Effector CD4-positive, alpha-beta T cell (primary cell): ENCODE data around the gene MED31.
"Not testable (repeated sequence)": the region's sequence is repeated elsewhere in the genome, so short reads cannot be mapped to it uniquely, and the experiment has no call there.

ENCODE experiments used
- DNase-seq: peaks from one replicate; pipeline ENCODE4 v3.0.0-alpha.2; 2020
- total RNA-seq: gene quantifications from one replicate; lab custom pipeline; 2026; lab: John Stamatoyannopoulos, UW

The MED31 gene
- 18.0 reads per million, percentile 44 among the genes with 10 or more reads in this experiment for total RNA-seq

DNA sequence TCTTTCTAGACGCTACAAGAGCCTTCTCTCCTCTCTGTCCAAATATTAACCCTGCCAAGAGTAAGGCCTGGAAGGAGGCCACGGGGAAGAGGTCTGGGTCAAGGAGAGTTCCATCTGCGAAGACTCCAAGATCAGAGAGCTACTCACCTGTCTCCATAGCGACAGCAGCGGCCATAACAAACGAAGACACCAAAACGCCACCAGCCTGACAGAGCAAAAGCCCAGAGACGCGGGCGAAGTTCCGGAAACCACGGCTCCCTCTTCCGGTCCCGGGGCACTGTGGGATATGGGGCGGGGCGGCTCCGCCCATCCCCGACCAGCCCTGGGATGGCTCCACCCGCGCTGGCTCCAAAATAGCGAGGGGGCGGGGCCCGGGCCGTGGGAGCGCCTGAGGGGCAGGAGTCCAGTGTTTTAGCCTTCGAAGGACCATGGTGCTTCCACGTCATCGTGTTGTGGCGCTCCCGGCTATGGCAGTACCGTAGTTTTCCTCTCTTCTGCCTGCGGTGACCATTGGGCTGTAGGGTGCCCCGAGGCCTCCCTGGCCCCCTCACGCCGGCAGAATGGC is at the start of gene MED31, which contains the start of gene C17orf100:
MED31 (minus strand) TSS at position 252 of the 565 bp plus-strand sequence; CDS start at position 175, 77 bp downstream.
C17orf100 (plus strand) TSS at position 409 of the 565 bp plus-strand sequence; CDS start at position 561, 152 bp downstream.
- DNase-seq: peak; percentile 91

- no peak for DNase-seq
Observed at GRCh38 chr17:6700948-6701307, 49.5 kb upstream of the MED31 start.

DNA sequence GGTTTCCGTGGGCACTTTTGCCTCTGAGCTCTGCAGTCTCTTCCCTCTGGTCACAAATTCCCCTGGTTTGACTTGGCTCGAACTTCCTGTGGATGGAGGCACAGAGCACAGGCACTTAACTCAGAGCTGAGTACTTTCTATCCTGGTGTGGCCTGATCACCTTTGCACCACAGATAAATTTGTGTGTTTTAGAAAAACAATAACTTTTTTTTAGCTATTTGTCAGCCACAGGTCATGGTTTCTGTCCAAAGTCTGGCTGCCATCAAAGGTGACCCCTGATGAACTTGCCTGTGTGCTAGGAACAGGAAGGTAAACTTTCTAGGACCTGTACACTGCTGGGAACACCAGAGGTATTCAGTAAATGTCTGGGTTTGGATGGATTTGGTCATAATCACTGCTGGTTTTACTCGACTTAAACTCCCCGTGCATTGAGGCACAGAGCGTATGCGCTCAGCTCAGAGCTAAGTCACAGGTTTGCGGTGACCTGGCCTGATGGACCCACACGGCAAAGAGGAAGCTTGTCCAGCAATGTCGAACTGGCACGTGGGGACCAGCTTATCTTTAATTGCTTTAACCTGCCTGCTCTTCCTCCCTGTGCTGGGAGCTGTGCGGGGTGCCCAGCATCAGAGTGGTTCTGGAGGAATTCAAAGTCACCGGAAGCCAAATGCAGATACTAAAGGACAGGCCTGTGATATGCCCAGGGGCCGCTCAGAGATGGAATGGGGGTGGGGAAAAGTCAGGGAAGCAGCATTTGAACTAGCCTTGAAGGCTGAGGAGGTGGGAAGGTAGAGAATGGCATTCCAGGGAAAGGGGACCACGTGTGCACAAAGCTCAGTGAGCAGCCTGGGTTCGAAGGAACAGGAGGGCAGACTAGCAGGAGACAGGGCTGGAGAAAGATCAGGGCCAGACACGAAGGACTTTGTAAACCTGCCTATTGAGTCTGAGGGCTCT is 48.9 kb upstream of the MED31 start:
- DNase-seq: no peak

- no peak for DNase-seq
Observed at GRCh38 chr17:6698004-6698403, 46.6 kb upstream of the MED31 start.

DNA sequence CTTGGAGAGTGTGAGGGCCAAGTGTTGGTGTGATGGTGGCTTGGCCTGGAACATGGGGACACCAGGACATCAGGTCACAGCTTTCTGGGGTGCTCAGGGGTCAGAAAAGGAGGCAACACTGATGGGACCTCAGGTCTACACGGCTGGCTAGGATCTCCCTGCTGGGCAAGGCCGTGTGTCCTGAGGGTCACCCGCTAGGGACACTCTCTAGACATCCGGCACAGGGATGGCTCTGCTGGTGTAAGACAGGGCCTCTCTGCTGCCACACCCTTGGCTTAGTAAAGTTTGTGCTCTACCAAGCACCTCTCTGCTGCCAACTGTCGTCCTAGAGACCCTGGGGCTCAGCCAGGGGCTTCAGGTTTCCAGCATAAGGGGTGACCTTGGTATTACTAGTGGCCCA is 45.5 kb upstream of the MED31 start:
- DNase-seq: no peak

DNA sequence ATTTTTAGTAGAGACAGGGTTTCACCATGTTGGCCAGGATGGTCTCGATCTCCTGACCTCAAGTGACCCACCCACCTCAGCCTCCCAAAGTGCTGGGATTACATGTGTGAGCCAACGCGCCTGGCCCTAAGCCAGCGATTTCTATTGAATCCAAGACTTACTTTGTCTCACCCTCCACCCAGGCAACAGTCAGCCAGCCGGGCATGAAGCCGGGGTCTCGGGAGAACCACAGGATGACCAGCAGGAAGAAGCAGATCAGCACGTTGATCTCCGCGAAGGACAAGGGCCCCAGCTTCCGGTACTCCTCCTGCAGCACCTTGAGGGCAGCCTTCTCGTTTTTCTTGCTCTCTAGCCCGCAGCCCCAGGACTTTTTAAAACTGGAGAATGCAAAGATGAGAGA is 44.2 kb upstream of the MED31 start:
- DNase-seq: no peak

DNA sequence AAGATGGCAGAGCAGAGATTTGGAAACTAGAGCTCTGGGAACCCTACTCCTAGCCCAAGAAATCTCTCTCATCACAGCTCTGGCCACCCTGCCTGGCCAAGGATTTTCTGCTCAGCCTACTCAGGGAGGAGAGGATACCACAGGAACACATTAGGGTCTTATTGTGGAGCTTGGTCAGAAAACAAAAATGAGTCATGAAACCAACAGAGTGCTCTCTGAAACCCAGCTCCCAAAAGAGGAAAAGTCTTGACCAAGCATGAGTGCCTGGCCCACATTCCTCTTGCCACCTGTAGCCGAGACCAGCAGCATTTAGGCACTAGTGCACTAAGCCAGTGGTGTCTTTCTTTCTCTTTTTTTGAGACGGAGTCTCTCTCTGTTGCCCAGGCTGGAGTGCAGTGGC is 43.6 kb upstream of the MED31 start:
- no peak for DNase-seq

GRCh38 chr17:6691958-6692357 is 40.6 kb upstream of the MED31 start:
- not testable (repeated sequence) for DNase-seq

DNA sequence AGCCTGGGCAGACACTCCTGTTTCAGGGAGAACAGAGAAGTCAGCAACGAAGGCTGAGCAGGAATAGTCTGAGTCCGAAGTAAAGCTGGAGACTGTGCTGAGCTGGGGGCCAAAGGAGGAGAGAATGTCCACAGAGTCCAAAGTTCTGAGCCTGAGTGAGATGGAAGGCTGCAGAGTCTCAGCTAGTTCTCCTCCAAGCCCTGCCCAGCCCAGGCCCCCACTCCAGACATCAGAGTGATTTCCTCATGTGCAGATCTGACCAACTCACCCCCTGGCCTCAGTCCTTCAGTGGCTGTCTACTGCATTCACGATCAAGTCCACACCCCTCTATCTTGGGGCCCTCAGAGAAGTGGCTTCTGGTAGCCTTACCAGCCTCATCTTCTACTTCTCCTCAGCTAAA is 40.1 kb upstream of the MED31 start:
- DNase-seq: no peak

- no peak for DNase-seq
Observed at GRCh38 chr17:6690641-6691040, 39.2 kb upstream of the MED31 start.

DNA sequence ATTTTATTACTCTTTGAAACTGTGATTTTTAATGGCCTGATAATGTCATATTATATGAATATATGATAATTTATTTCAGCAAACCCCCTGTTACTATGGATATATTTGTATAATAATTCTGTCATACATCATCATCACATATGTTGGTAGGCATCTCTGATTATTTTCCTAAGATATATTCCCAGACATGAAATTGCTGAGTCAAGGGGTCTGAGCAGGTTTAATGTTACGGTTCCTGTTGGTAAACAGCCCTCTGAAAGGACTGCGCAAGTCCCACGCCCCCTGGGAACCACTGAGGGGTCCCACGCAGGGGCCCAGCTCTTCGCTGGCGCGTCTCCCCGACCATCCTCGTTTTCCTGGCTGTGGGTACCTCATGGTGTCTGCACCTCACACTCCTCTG is 37.5 kb upstream of the MED31 start:
- no peak for DNase-seq

- DNase-seq: no peak
Observed at GRCh38 chr17:6686026-6686425, 34.6 kb upstream of the MED31 start.

DNA sequence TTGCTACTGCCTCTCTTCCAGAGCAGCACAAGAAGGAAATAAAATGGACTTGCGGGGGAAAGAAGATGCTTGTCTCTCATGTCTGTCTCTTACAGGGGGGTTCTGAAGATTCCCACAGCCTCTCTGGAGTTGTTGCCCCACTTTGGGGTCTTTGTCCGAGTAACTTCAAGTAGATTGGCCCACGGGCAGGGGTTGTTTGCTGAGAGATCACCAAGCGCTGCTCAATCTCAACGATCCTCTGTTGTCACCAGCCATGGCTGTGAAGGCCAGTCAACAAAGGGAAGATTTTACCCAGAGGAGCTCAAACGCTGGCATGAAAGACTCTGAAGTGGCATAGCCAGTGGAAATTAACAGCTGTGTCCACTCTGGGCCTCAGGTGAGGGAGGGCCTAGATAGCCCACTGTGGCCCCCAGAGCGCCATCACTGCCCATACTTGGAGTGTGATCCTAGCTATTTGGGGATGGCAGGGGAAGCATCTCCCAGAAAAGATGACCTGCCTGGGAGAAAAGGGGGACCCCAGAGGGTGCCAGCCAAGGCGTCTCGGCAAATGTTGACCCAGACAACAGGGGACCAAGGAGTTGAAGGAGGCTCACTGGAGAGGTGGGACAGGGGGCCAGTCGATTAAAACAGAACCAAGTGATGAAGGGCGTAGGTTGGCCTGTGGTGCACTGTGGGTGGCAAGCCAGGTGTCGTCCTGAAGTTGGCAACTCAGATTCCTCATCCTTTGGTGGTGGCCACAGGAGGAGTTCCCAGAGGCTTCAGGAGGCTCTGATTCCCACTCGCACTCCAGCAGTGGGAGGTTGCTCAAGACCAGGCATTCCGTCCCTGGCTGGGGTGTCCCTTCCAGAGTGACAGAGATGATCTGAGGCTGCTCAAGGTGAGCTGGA is 33.7 kb upstream of the MED31 start:
- no peak for DNase-seq

DNA sequence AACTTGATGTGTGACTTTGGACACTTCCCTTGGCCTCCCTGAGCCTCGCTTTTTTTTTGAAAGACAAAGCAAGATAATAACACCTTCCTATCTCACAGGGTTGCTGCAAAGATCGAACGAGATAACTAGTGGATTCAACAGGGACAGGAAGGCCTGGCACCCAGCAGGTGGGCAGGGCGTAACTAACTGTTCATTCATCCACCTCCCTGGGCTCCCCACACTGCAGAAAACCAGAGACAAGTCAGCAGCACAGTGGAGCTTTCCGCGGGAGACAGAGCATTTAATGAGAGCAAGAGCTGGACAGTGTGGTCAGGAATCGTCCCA is 33.0 kb upstream of the MED31 start:
- DNase-seq: no peak

DNA sequence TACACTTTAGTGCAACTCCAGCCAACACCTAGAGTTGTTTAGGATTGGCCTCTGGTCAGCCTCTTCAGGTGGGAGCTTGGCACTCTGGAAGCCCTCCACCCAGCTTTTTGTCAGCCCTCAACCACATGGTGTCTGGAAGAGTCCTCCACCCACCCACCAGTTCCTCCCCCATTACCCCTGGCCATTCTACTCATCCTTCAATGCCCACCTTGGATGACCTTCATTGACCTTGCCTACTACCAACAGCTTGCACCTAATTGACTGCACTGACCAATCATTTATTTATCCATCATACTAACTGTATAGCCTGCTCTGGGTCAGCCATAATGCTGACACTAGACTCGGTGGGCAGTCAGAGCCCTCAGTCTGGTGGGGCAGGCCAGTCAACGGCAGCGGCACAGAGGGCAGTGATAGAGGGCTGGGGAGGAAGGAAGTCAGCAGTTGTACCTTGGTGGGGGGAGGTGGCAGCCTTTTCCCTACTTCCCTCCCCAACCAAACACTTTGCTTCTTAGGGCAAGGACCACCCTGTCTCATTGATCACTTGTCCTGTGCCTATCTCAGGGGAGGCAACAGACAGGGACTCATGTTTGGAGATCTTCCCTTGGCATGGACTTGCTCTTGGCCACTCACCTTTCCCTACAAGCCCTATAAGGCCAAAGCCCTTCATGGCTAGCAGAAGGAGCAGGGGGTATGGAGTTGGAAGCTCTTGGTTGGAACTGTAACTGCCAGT is 32.5 kb upstream of the MED31 start:
- no peak for DNase-seq

DNA sequence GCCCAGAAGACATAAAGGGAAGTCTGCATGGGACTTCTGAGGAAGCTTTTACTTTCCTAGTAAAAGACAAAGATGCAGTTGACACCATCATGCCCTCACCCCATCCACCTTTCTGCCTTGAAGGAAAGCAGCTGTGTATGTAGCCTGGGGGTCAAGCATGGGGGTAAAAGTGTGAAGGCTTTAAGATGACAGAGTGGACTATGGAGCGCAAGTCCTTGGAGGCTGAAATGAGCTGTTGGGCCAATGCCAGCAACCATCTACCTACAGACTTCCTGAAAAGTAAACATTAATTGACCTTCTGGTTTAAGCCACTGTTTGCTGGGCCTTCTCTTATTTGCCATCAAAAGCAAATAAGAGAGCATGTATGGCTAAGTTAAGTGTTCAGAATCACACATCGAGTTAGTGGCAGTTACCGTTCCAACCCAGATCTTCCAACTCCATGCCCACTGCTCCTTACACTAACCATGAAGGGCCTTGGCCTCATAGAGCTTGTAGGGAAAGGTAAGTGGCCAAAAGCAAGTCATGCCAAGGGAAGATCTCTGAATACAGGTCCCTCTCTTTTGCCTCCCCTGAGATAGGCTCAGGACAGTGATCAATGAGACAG is 31.8 kb upstream of the MED31 start:
- DNase-seq: no peak

DNA sequence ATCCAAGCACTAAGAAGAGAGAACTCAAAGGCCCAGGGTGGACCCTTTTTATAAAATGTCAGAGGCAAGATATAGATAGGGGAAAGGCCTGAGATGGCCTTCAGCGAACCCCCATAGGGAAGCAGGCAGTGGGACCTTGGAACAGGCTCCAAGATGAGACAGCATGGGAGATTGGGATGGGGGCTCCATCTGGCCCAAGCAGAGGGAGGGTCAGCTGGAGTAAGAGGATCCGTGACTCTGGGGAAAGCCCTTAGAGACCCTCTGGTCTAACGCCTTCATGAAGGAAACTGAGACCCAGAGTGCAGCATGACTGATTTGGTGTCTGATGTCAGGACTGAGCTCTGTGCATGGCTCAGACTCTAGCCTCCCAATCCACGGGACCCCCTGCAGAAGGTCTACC is 30.9 kb upstream of the MED31 start:
- DNase-seq: no peak

DNA sequence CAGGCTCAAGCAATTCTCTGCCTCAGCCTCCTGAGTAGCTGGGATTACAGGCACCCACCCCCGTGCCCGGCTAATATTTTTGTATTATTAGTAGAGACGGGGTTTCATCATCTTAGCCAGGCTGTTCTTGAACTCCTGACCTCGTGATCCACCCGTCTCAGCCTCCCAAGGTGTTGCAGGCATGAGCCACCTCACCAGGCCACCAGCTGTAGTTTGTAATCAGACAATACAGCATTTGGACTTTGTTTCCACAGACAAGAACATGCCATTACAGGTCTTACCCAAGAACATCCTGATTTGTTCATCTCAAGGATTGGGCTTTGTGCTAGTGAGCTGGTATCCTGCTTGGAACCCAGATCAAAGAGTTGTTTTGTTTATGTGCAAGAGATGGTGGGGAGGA is 30.3 kb upstream of the MED31 start:
- DNase-seq: no peak

DNA sequence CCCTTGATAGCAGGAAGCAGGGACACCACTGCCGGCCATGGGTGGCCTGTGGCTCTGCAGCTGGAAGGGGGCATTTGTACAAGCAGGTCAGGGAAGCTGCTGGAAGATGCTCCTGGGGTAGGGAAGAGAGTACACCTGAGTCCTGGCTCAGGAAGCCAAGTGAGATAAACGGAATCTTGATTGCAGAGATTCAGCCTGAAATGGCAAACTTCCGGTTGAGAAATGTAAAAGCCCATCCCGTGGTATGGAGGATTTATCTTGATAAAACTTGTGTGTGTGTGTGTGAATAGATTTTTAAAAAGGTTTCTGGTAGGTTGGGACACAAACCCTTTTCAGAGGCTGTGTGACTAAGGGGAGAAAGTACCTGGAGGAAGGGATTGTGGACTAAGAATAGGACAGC is 29.8 kb upstream of the MED31 start:
- no peak for DNase-seq

- no peak for DNase-seq
Observed at GRCh38 chr17:6679241-6679640, 27.8 kb upstream of the MED31 start.

DNA sequence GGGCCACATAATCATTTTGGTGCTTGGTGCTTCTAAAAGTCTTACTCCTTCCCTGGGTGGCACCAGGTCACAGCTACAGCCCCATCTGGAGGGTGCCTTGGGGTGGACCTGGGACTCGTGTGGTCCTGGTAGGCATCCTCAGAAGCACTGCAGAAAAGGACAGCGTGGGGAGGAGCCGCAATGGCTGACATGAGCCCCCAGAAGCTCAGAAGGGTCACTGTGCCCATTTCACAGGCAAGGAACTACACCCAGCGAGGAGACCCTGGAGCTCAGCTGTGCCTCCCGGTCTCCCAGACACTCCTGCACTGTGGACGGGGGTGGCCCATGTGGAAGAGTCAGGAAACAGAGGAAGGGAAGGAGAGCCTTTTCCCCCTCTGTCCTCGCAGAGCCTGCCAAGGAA is 26.5 kb upstream of the MED31 start:
- no peak for DNase-seq

GRCh38 chr17:6677158-6677831 is 25.9 kb upstream of the MED31 start:
- no peak for DNase-seq
